ENCODE measurements around the gene C5orf52. TPM values are rescaled to one million over a fixed set of nuclear protein-coding genes. Genes with fewer than 3 reads are reported as not detected.

C5orf52 gene
- total RNA-seq = not detected

DNA sequence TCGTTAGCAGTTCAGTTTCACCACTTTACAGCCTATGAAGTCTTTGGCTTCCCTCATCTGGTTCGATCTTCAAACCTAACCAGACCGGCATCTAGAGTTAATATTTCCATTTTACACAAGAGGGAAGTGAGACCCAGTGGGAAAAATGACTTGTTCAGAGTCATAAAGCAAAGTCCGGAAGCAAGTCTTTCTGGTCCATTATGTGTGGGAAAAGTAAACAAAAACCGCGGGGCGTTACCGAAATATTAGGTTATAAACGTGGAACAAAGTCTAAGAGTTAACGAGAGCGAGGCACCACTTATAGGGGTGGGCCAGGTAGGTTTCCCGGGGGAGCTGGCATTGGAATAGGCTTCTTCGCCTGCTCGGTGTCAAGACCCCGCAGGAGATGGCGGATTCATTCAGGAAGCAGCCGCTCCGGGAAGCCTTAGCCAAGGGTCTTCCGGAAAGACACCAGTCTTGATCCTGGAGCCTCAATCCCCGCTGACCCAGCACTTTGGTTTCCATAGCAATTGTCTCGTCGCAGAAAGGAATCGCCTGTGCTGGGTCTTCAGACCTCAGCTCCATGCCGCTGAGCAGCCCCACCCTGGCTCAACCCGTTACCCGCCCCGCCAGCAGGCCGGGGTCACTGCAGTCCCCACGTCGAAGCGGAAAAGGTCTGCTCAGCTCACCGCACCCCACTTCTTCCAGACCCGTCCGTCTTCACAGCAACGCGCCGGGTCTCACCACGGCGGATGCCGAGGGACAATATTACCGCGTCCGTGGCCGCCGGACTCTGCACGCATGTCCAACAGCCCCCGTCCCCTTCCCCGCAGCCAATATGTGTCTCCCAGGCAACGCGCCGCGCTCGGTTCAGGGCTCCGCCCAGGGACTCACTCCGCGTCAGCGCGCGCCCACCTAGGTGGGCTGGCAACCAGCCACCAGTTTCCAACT, at the start of gene C5orf52:
TSS of gene C5orf52 (plus strand) at position 872 of the 930 bp plus-strand sequence. CDS start 82 bp downstream, outside the sequence.
- Mint-ChIP-seq H3K4me1 (ENCODE audit: low read depth) (peaks cover 25% of the 10 kb centered on the region), H3K27ac (peak within 1 kb of the TSS; percentile 42), H3K27me3 (ENCODE audit: low read depth) (peaks cover 34% of the 10 kb centered on the region), H3K9me3 (ENCODE audit: insufficient read depth) (no peaks in the 10 kb centered on the region), H3K4me3 (peak within 1 kb of the TSS; percentile 82), H3K36me3 (ENCODE audit: low read depth) (no peaks in the 10 kb centered on the region)
- CTCF ChIA-PET = interaction anchor here (0.9 to 5.9 kb wide), 4 partner anchors 47 to 343 kb away, joined by 4 to 50 read pairs (median 6); partner anchors contain the start of gene LSM11
- POLR2A ChIA-PET = interaction anchor here (0.5 kb wide), 1 partner anchor 485 kb away, joined by 5 read pairs; no protein-coding TSS in a partner anchor
- DNase-seq (peak; percentile 33), ATAC-seq (peak; percentile 64)

DNA sequence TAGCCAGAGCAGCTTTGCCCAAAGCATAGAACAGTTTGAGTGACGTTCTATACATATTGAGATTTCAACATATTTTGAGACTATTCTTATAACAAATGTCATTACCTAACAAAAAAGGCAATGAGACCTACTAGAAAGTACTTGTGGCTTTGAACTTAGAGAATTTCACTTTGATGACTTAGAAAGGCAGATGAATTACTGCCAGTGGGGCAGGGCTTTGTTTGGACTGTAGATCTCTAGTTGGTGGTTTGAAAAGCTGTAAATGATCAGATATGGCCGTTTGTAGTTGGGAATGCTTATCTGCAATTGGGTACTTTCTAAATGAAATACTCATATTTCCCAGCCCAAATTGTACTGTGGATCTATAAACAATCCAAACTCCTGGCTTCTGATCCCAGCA, 47.2 kb upstream of the C5orf52 start:
- H3K4me1 Mint-ChIP-seq (ENCODE audit: low read depth) = peaks cover 5% of the 10 kb centered on the region
- H3K9me3 Mint-ChIP-seq (ENCODE audit: insufficient read depth) = no peaks in the 10 kb centered on the region
- DNase-seq (no peak), ATAC-seq (no peak)
- ChIA-PET CTCF (no interaction called here), POLR2A (no interaction called here)
- no peak overlapping the region for H3K27ac Mint-ChIP-seq
- H3K27me3 Mint-ChIP-seq (ENCODE audit: low read depth) = peaks cover 24% of the 10 kb centered on the region
- H3K36me3 Mint-ChIP-seq (ENCODE audit: low read depth) = peaks cover 14% of the 10 kb centered on the region
- no peak overlapping the region for H3K4me3 Mint-ChIP-seq

DNA sequence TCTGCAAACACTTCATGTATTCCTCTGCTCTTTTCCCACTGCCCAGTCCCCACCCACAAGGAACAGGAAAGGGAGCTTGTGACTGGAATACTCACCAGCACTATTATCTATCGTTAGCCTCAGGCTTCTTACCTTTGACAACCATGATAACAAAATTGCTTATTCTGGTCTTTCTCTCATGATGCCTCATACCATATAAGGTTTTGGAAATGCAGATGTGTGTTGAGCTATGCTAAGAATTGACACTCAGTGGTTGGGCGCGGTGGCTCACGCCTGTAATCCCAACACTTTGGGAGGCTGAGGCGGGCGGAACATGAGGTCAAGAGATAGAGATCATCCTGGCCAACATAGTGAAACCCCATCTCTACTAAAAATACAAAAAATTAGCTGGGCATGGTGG, 44.5 kb upstream of the C5orf52 start:
- H3K9me3 Mint-ChIP-seq (ENCODE audit: insufficient read depth) = no peaks in the 10 kb centered on the region
- H3K27me3 Mint-ChIP-seq (ENCODE audit: low read depth) = peaks cover 20% of the 10 kb centered on the region
- ATAC-seq (no peak), DNase-seq (no peak)
- H3K27ac Mint-ChIP-seq = no peak overlapping the region
- no peak overlapping the region for H3K4me3 Mint-ChIP-seq
- peaks cover 8% of the 10 kb centered on the region for H3K36me3 Mint-ChIP-seq (ENCODE audit: low read depth)
- CTCF ChIA-PET = interaction anchor here (0.7 to 1.5 kb wide), 2 partner anchors 27 to 30 kb away, joined by 3 to 4 read pairs; no protein-coding TSS in a partner anchor
- POLR2A ChIA-PET = no interaction called here
- H3K4me1 Mint-ChIP-seq (ENCODE audit: low read depth) = peaks cover 5% of the 10 kb centered on the region

DNA sequence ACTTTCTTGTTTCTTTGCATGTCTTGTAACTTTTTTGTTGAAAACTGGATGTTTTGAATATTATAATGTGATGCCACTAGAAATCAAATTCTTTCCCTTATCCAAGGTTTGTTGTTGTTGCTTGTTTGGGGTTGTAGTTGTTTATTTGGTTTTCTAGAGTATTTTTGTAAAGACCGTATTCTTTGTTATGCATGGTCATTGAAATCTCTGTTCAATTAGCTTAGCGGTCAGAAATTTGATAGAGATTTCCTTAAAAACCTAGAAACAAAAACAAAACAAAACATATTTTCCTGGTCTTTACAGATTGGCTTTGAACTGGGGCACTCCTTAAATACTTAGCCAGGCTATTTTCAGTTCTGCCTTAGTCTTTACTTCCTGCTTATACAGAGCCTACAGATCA, 41.0 kb upstream of the C5orf52 start:
- ATAC-seq (no peak), DNase-seq (no peak)
- Mint-ChIP-seq H3K27ac (no peak overlapping the region), H3K4me3 (no peak overlapping the region), H3K4me1 (ENCODE audit: low read depth) (no peaks in the 10 kb centered on the region), H3K27me3 (ENCODE audit: low read depth) (peaks cover 6% of the 10 kb centered on the region), H3K9me3 (ENCODE audit: insufficient read depth) (no peaks in the 10 kb centered on the region), H3K36me3 (ENCODE audit: low read depth) (no peaks in the 10 kb centered on the region)
- ChIA-PET POLR2A (no interaction called here), CTCF (interaction anchor here (0.7 to 1.0 kb wide), 2 partner anchors 60 to 113 kb away, joined by 3 read pairs; partner anchors contain the start of gene LSM11)

DNA sequence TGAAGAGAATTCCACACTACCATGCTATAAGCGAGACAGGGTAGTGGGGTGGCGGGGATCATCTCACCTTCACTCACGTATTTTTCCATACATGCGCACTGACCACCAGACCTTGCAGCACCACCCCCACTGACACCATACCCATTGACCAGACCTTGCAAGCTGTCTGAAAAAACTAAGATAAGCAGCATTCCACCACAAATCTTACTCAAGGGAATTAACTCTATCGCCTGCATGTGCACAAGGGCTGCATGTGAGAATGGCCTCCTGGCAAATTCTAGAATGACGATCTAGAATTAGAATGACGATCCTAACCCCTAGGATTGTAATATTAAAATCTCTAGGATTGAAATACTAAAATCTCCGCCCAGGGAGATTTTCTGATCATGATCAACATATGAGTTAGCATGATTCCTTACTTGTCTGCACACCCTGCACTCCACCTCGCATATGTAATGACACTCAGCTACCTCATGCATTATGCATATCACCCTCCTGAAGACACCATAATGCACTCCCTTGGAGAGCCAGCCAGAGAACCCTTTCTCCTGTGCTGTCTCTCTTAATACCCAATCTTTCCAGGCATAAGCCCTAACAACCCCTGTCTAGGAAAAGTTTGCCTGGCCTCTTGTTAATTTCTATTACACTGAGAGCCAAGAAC, 30.8 kb upstream of the C5orf52 start:
- DNase-seq (no peak), ATAC-seq (no peak)
- ChIA-PET POLR2A (no interaction called here), CTCF (no interaction called here)
- Mint-ChIP-seq H3K27me3 (ENCODE audit: low read depth) (peaks cover 3% of the 10 kb centered on the region), H3K36me3 (ENCODE audit: low read depth) (no peaks in the 10 kb centered on the region), H3K4me1 (ENCODE audit: low read depth) (no peaks in the 10 kb centered on the region), H3K9me3 (ENCODE audit: insufficient read depth) (no peaks in the 10 kb centered on the region), H3K27ac (no peak overlapping the region), H3K4me3 (no peak overlapping the region)

DNA sequence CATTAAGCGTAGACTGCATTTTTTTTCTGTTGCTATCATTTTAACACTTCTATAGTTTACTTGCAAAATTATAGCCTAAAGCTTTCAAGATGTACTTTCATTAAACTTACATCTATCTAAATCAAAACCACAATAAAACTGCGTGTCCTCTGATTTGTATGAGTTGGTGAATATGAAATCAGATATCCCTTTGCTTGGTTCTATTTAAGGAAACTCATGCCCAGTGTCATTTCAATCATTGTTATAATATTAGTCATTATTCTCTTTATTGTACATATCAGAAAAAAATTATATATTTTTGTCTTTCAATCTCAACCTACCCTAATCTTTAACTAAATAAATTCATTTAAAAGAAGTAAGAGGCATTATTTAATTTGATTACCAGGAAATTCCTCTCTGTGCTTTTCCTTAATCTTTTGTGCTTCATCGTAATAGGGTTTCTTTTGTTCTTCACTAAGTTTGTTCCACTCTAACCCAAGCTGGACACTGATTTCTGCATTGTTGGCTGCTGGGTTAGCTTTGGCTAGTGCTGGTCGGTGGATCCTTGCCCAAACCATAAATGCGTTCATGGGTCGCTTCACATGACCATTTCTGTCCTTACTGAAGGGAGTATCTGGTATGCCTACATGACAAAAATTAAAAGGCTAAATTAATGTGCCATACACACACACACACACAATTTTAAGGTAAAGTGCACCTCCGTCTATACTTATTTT, 22.9 kb upstream of the C5orf52 start:
- Mint-ChIP-seq H3K4me3 (no peak overlapping the region), H3K4me1 (ENCODE audit: low read depth) (peaks cover 16% of the 10 kb centered on the region), H3K36me3 (ENCODE audit: low read depth) (peaks cover 13% of the 10 kb centered on the region), H3K27ac (no peak overlapping the region), H3K9me3 (ENCODE audit: insufficient read depth) (peaks cover 13% of the 10 kb centered on the region), H3K27me3 (ENCODE audit: low read depth) (peaks cover 4% of the 10 kb centered on the region)
- no peak for DNase-seq
- POLR2A ChIA-PET = no interaction called here
- CTCF ChIA-PET = no interaction called here
- ATAC-seq = no peak

DNA sequence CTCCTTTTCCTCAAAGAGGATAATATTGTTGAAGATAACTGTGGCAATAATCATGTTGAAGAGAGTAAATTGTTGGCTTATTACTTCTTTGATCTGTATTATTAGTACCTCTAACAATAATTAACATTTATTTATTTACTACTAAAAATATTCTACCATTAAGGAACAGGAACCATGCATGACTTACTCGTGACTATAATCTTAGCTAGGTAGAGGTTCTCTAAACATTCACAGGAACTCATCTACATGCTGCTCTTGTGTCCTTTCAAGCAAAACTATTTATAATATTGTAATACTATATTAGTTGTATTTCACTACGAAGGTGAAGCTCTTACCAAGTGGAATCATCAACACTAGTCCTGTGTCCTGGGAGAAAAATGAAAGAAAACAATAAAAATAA, 22.2 kb upstream of the C5orf52 start:
- ChIA-PET CTCF (no interaction called here), POLR2A (no interaction called here)
- Mint-ChIP-seq H3K4me3 (no peak overlapping the region), H3K27me3 (ENCODE audit: low read depth) (peaks cover 4% of the 10 kb centered on the region), H3K27ac (no peak overlapping the region), H3K4me1 (ENCODE audit: low read depth) (peaks cover 16% of the 10 kb centered on the region), H3K9me3 (ENCODE audit: insufficient read depth) (peaks cover 18% of the 10 kb centered on the region), H3K36me3 (ENCODE audit: low read depth) (peaks cover 16% of the 10 kb centered on the region)
- ATAC-seq = no peak
- no peak for DNase-seq

DNA sequence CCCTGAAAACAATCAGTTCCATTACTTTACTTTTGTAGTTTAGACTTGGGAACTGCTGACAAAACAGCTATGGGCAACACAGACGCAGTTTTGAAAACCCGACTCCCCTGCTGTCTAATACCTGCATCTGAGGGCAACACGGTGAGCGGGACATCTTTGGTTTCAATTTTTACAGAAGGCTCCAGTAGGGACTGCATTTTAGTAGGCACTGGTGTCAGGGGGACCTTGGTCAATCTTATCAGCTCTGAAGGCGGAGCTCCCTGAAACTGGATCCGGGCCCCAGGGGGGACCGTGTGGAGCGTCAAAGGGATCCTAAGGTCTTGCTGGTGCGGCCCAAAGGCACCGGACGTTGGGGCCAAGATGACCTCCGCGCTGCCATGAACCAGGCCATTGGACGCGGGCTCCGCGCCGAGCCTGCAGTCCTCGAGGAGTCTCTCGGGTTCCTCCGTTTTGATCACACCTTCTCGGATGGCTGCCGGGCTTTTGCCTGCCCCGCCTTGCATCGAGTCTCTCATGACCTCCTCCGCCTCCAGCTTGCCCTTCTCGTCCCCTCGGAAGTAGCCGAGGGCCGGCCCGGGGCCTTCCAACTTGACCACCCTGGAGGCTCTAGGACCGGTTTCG, 20.2 kb upstream of the C5orf52 start:
- peaks cover 2% of the 10 kb centered on the region for H3K27me3 Mint-ChIP-seq (ENCODE audit: low read depth)
- no peak overlapping the region for H3K27ac Mint-ChIP-seq
- POLR2A ChIA-PET = interaction anchor here (0.6 kb wide), 1 partner anchor 100 kb away, joined by 3 read pairs; no protein-coding TSS in a partner anchor
- CTCF ChIA-PET = interaction anchor here (0.8 to 2.3 kb wide), 11 partner anchors 12 to 217 kb away, joined by 3 to 7 read pairs (median 4); no protein-coding TSS in a partner anchor
- H3K4me3 Mint-ChIP-seq = no peak overlapping the region
- peaks cover 30% of the 10 kb centered on the region for H3K9me3 Mint-ChIP-seq (ENCODE audit: insufficient read depth)
- peaks cover 22% of the 10 kb centered on the region for H3K36me3 Mint-ChIP-seq (ENCODE audit: low read depth)
- DNase-seq = no peak
- peaks cover 16% of the 10 kb centered on the region for H3K4me1 Mint-ChIP-seq (ENCODE audit: low read depth)
- no peak for ATAC-seq

DNA sequence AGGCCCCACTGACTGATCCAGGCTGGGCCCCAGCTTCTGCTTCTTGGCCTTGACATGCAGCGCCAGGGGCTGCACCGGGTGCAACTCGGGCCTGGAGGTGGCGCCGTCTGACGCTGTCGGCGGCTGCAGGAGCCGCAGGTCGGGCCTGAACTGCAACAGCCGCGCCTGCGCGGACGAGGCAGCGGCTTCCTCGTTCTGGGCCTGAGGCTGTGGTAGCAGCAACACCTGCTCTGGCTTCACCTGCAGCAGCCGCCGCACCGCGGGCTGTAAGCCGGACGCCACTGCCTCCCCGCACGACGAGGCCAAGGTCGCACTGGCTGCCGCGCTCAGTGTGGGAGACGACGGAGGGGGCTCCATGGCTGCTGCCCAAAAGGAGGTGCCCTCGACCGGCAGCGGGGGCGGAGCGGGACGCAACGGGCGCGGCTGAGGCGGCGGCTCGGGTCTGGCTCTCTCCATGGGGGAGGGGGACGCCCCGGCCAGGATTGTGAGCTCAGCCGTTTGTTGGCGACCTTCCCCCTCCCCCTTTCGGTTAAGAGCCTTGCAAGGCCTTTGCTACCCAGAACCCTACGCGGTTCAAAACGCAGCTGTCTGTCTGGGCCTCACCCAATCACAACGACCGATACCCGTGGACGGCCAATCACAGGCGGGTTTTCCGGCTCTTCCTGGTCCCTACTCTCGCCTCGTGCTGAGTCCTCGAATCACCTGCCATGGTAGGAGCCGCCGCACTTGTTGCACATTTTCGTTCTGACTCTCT, 19.5 kb upstream of the C5orf52 start:
- CTCF ChIA-PET = interaction anchor here (0.8 to 2.3 kb wide), 10 partner anchors 13 to 218 kb away, joined by 3 to 7 read pairs (median 4); no protein-coding TSS in a partner anchor
- Mint-ChIP-seq H3K27ac (peak overlapping the region; percentile 77), H3K9me3 (ENCODE audit: insufficient read depth) (peaks cover 36% of the 10 kb centered on the region), H3K27me3 (ENCODE audit: low read depth) (peaks cover 2% of the 10 kb centered on the region), H3K4me1 (ENCODE audit: low read depth) (peaks cover 16% of the 10 kb centered on the region), H3K36me3 (ENCODE audit: low read depth) (peaks cover 22% of the 10 kb centered on the region), H3K4me3 (peak overlapping the region; percentile 69)
- ATAC-seq (peak; percentile 99), DNase-seq (peak; percentile 84)
- POLR2A ChIA-PET = interaction anchor here (0.6 kb wide), 1 partner anchor 100 kb away, joined by 3 read pairs; no protein-coding TSS in a partner anchor

DNA sequence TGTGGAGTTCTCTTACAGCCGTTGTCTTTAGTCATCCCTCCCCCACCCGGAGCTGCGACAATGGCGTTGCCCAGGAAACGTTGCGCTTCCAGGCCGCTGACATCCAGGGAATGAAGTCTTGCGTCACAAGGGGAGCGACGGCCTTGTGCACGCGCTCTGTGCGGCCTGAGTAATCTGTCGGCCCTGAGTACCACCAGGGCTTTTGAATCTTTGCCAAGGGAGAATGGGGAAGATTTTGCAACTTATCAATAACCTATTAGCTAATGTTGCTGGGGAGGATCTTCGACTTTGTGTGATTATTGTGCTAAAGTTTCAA, 19.0 kb upstream of the C5orf52 start, which contains the start of gene SOX30:
TSS of gene SOX30 (minus strand) at position 62 of the 316 bp plus-strand sequence. CDS start 360 bp downstream, outside the sequence.
- POLR2A ChIA-PET = no interaction called here
- Mint-ChIP-seq H3K4me3 (peak within 1 kb of the TSS; percentile 69), H3K36me3 (ENCODE audit: low read depth) (peaks cover 22% of the 10 kb centered on the region), H3K27ac (peak within 1 kb of the TSS; percentile 77), H3K27me3 (ENCODE audit: low read depth) (peaks cover 2% of the 10 kb centered on the region), H3K4me1 (ENCODE audit: low read depth) (peaks cover 16% of the 10 kb centered on the region), H3K9me3 (ENCODE audit: insufficient read depth) (peaks cover 39% of the 10 kb centered on the region)
- ATAC-seq (no peak), DNase-seq (no peak)
- CTCF ChIA-PET = interaction anchor here (2.0 to 2.3 kb wide), 2 partner anchors 35 to 91 kb away, joined by 6 to 7 read pairs; no protein-coding TSS in a partner anchor
